A549 (cell line): ENCODE data around the gene MAP4K4.

Experiments
- CBX8 ChIP-seq: fragments of 200-600 bp; sonication (generic); IDR thresholded peaks from 2 replicates; pipeline ENCODE4 v1.6.1; 2016
- EP300 ChIP-seq, 2 experiments: fragments of >200 bp; sonication (Bioruptor Twin); formaldehyde crosslinking; IDR thresholded peaks; 2 replicates in 1 of 2; 3 replicates in 1 of 2; pipeline ENCODE4 v1.6.1; 2016 to 2017
- HOXB5 ChIP-seq: fragments of 250-450 bp; sonication (Bioruptor Pico); IDR thresholded peaks from 2 replicates; pipeline ENCODE4 v1.5.0; 2020; ENCODE audit warnings: mild to moderate bottlenecking, moderate library complexity
- POLR2A ChIP-seq: IDR thresholded peaks from 2 replicates; pipeline ENCODE4 v1.6.1; 2012; ENCODE audit warnings: mild to moderate bottlenecking, low read length
- TF ChIP-seq, protein P1 (sequence below): fragments of >200 bp; sonication (Bioruptor Twin); formaldehyde crosslinking; IDR thresholded peaks from 3 replicates; pipeline ENCODE4 v1.5.1; 2016

DNA sequence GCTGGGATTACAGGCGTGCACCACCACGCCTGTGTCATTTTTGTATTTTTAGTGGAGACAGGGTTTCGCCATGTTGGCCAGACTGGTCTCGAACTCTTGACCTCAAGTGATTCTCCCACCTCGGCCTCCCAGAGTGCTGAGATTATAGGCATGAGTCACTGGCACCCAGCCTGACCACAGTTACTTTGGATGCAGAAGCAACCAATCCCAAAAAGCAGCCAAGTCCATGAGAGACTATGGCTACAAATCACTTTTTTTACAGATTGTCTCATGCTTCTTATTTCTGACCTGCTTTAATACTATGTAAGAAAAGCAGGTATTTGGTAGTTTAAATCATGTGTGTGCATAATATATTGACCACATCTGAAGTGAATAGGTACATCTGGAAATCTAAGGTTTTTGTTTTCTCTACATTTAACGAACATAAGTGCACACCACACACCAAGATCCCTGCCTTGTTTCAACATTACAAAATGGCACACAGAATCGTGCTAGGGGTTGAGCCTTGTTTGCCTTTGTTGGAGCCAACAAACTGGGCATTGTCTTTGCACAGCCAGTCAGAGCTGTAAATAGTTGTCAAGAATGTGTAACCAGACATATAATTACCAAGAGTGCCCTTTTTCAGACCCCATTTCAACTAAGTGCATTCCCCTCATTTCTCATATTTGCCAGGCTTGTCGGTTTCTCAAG is 18.3 kb upstream of the MAP4K4 start:
- TF ChIP-seq, protein P1, sequence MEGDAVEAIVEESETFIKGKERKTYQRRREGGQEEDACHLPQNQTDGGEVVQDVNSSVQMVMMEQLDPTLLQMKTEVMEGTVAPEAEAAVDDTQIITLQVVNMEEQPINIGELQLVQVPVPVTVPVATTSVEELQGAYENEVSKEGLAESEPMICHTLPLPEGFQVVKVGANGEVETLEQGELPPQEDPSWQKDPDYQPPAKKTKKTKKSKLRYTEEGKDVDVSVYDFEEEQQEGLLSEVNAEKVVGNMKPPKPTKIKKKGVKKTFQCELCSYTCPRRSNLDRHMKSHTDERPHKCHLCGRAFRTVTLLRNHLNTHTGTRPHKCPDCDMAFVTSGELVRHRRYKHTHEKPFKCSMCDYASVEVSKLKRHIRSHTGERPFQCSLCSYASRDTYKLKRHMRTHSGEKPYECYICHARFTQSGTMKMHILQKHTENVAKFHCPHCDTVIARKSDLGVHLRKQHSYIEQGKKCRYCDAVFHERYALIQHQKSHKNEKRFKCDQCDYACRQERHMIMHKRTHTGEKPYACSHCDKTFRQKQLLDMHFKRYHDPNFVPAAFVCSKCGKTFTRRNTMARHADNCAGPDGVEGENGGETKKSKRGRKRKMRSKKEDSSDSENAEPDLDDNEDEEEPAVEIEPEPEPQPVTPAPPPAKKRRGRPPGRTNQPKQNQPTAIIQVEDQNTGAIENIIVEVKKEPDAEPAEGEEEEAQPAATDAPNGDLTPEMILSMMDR: no peak
- TF ChIP-seq POLR2A (no peak), HOXB5 (CRISPR knock-in tag) (no peak), EP300 (IDR thresholded peaks at IDR 0.05) (no peak), CBX8 (no peak)
